WTC11 (cell line): ENCODE results near the gene PCBP3.

Source experiments
- ATF3 ChIP-seq: sonication (generic); formaldehyde crosslinking; conservative IDR thresholded peaks from 2 replicates; pipeline ENCODE4 v1.8.1; 2022; ENCODE audit warnings: mild to moderate bottlenecking, missing genetic modification reagents
- CTCF ChIP-seq: fragments of 200-600 bp; IDR thresholded peaks from 2 replicates; pipeline ENCODE4 v1.8.0; 2022; ENCODE audit warnings: antibody characterized with exemption
- ESRRA ChIP-seq: sonication (generic); formaldehyde crosslinking; IDR thresholded peaks from 2 replicates; pipeline ENCODE4 v1.8.1; 2022; ENCODE audit warnings: mild to moderate bottlenecking, missing genetic modification reagents, borderline replicate concordance
- KAT7 ChIP-seq: sonication (generic); formaldehyde crosslinking; IDR thresholded peaks from 2 replicates; pipeline ENCODE4 v1.8.1; 2023; ENCODE audit warnings: missing genetic modification reagents, mild to moderate bottlenecking, borderline replicate concordance
- MAX ChIP-seq: sonication (generic); formaldehyde crosslinking; IDR thresholded peaks from 2 replicates; pipeline ENCODE4 v1.8.0; 2022; ENCODE audit warnings: mild to moderate bottlenecking, missing genetic modification reagents
- NFYB ChIP-seq: sonication (generic); formaldehyde crosslinking; conservative IDR thresholded peaks from 2 replicates; pipeline ENCODE4 v1.8.0; 2022; ENCODE audit warnings: low read depth, missing genetic modification reagents
- PRDM15 ChIP-seq: sonication (generic); formaldehyde crosslinking; IDR thresholded peaks from 2 replicates; pipeline ENCODE4 v1.8.0; 2022; ENCODE audit warnings: missing genetic modification reagents
- ZNF232 ChIP-seq: sonication (generic); formaldehyde crosslinking; IDR thresholded peaks from 2 replicates; pipeline ENCODE4 v1.8.0; 2022; ENCODE audit warnings: mild to moderate bottlenecking, missing genetic modification reagents
- ZNF423 ChIP-seq: fragments of 250-450 bp; sonication (Bioruptor Pico); IDR thresholded peaks from 2 replicates; pipeline ENCODE4 v2.1.2; 2022; ENCODE audit warnings: mild to moderate bottlenecking, moderate library complexity
- ZNF671 ChIP-seq: fragments of 250-450 bp; sonication (Bioruptor Pico); IDR thresholded peaks from 2 replicates; pipeline ENCODE4 v1.8.0; 2021; ENCODE audit warnings: mild to moderate bottlenecking

DNA sequence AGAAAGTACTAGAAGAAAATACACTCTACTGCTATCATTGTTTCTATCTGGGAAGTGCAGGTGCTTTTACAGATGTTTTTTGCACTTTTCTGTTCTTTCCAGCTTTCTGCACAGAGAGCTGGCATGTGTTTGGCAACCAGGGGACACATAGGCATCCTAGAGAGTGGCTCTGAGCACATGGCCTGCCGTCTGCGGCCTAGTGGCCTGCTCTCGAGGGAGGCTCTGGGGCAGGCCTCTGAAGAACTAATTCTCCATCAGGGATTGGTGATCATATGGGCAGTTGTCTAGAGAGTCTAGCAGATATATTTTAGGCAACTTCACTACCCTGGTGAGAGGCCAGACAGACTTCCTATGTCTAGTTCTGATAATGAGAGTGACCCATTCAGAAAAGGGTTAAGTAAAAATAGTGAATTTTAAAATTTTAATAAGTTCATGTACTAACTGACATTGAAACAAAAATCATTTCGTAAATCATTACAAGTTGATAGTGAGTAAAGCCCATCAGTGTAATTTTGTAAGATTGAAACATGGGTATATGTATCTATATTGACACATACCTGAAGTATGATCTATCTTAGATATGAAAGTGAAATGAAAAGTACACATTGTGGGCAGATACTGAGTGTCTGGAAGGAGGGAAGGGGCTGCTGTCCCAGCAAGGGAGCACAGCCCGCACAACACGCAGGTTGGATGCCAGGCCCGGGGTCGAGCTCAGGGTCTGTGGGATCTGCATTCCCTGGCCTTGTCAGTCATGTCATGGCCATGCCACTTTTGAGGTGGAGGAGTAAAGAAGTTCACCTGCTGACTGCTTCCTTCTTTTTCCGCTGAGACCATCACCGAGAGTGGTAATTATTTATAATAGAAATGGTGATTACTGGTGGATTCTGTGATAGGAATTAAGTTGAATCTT, 79.8 kb downstream of the PCBP3 start:
- no peak for TF ChIP-seq PRDM15 (CRISPR knock-in tag)
- TF ChIP-seq CTCF: no peak
- TF ChIP-seq ESRRA (CRISPR knock-in tag): no peak
- no peak for TF ChIP-seq ZNF423 (CRISPR knock-in tag)
- no peak for TF ChIP-seq NFYB (CRISPR knock-in tag)
- TF ChIP-seq ZNF232 (CRISPR knock-in tag): no peak
- TF ChIP-seq ZNF671 (CRISPR knock-in tag): no peak
- no peak for TF ChIP-seq KAT7 (CRISPR knock-in tag)
- no peak for TF ChIP-seq MAX (CRISPR knock-in tag)
- no peak for TF ChIP-seq ATF3 (CRISPR knock-in tag)
